ENCODE measurements around the gene EPB41L5.

Gene EPB41L5

GRCh38 chr2:120220756-120221155 is 207.9 kb downstream of the EPB41L5 start:
- POLR2A ChIA-PET, result interaction anchor here (0.6 kb wide), 1 partner anchor 32 kb away, joined by 3 read pairs; the partner anchor contains the start of gene RALB
- DNase-seq (ENCODE audit: extremely low spot score), result no peak

DNA sequence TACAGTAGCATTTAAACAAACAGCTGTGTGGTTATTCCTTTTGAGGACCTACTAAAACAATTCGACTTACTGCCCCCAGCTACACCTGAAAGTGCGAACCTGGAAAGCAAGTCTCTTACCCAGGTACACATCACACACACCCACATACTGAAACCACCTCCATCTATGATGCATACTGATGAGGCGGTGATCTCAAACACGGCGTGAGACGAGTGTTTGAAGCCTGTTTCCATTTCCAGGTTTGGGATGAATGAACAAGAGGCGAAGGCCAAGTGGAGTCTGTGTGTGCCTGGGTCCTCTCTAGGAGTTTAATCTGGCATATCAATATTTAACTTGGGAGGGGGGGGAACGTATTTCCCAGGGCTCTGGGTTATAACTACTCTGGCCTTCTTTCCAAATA is 208.7 kb downstream of the EPB41L5 start:
- no peak for DNase-seq (ENCODE audit: extremely low spot score)
- POLR2A ChIA-PET, result interaction anchor here (0.6 to 1.0 kb wide), 2 partner anchors 31 to 365 kb away, joined by 3 read pairs; partner anchors contain the start of gene RALB
- TF ChIP-seq ZNF384 (IDR thresholded peaks at IDR 0.05), result no peak
- no peak for TF ChIP-seq FOXM1 (IDR thresholded peaks at IDR 0.05; ENCODE audit: borderline replicate concordance)
- no peak for TF ChIP-seq ARNT (IDR thresholded peaks at IDR 0.05)
- no peak for TF ChIP-seq TARDBP (IDR thresholded peaks at IDR 0.05)
- no peak for TF ChIP-seq CTBP1 (IDR thresholded peaks at IDR 0.05; ENCODE audit: borderline replicate concordance)
- no peak for TF ChIP-seq L3MBTL2 (conservative IDR thresholded peaks at IDR 0.05)
- no peak for TF ChIP-seq SP1 (IDR thresholded peaks at IDR 0.05)
- no peak for TF ChIP-seq HDGF (IDR thresholded peaks at IDR 0.05; ENCODE audit: borderline replicate concordance)
- TF ChIP-seq ELF4 (IDR thresholded peaks at IDR 0.05), result no peak
- TF ChIP-seq FOXA1 (IDR thresholded peaks at IDR 0.05), result no peak
- no peak for TF ChIP-seq PKNOX1 (IDR thresholded peaks at IDR 0.05)
- no peak for TF ChIP-seq NFRKB (IDR thresholded peaks at IDR 0.05)
- no peak for TF ChIP-seq BHLHE40 (IDR thresholded peaks at IDR 0.05; ENCODE audit: borderline replicate concordance)
- no peak for TF ChIP-seq SUZ12 (IDR thresholded peaks at IDR 0.05)
- CTCF ChIA-PET, result no interaction called here

More at GRCh38 chr2:120220756-120221155, 207.9 kb downstream of the EPB41L5 start:
- TF ChIP-seq SUZ12 (IDR thresholded peaks at IDR 0.05) (no peak), TARDBP (IDR thresholded peaks at IDR 0.05) (no peak), ELF4 (IDR thresholded peaks at IDR 0.05) (no peak), L3MBTL2 (conservative IDR thresholded peaks at IDR 0.05) (no peak), SP1 (IDR thresholded peaks at IDR 0.05) (no peak), PKNOX1 (IDR thresholded peaks at IDR 0.05) (no peak), HDGF (IDR thresholded peaks at IDR 0.05; ENCODE audit: borderline replicate concordance) (no peak), FOXK2 (IDR thresholded peaks at IDR 0.05) (no peak), FOXM1 (IDR thresholded peaks at IDR 0.05; ENCODE audit: borderline replicate concordance) (no peak), CTBP1 (IDR thresholded peaks at IDR 0.05; ENCODE audit: borderline replicate concordance) (no peak), BHLHE40 (IDR thresholded peaks at IDR 0.05; ENCODE audit: borderline replicate concordance) (no peak), ARNT (IDR thresholded peaks at IDR 0.05) (no peak), NFRKB (IDR thresholded peaks at IDR 0.05) (no peak)
- CTCF ChIA-PET, result no interaction called here

- POLR2A ChIA-PET, result interaction anchor here (1.0 to 1.1 kb wide), 6 partner anchors 14 to 366 kb away, joined by 3 to 10 read pairs (median 6); partner anchors contain the start of gene RALB
- TF ChIP-seq SP1 (IDR thresholded peaks at IDR 0.05) (no peak), PKNOX1 (IDR thresholded peaks at IDR 0.05) (no peak), LEF1 (IDR thresholded peaks at IDR 0.05; ENCODE audit: borderline replicate concordance) (no peak), L3MBTL2 (conservative IDR thresholded peaks at IDR 0.05) (peak; percentile 58), CTBP1 (IDR thresholded peaks at IDR 0.05; ENCODE audit: borderline replicate concordance) (no peak), FOXM1 (IDR thresholded peaks at IDR 0.05; ENCODE audit: borderline replicate concordance) (no peak), TARDBP (IDR thresholded peaks at IDR 0.05) (no peak)
- no peak for DNase-seq (ENCODE audit: extremely low spot score)
- CTCF ChIA-PET, result no interaction called here
Measured at GRCh38 chr2:120222186-120223033, 209.5 kb downstream of the EPB41L5 start.

- ChIA-PET CTCF (no interaction called here), POLR2A (interaction anchor here (0.6 to 1.1 kb wide), 10 partner anchors 9 to 73 kb away, joined by 3 to 10 read pairs (median 4); partner anchors contain the start of gene RALB)
- TF ChIP-seq L3MBTL2 (conservative IDR thresholded peaks at IDR 0.05) (peak; percentile 79), NFRKB (IDR thresholded peaks at IDR 0.05) (no peak), ARNT (IDR thresholded peaks at IDR 0.05) (no peak), CTBP1 (IDR thresholded peaks at IDR 0.05; ENCODE audit: borderline replicate concordance) (0 out of 2 replicates have a peak, but pooled peaks have one; percentile 7), SP1 (IDR thresholded peaks at IDR 0.05) (peak; percentile 42; the same call in 1 of the 2 replicates), LEF1 (IDR thresholded peaks at IDR 0.05; ENCODE audit: borderline replicate concordance) (peak; percentile 33; the same call in 1 of the 2 replicates), BHLHE40 (IDR thresholded peaks at IDR 0.05; ENCODE audit: borderline replicate concordance) (no peak)
- peak; percentile 95 for DNase-seq (ENCODE audit: extremely low spot score)
Measured at GRCh38 chr2:120223034-120223912, 210.4 kb downstream of the EPB41L5 start, which contains the start of gene TMEM185B. Gene TMEM185B (minus strand): TSS chr2:120223400. CDS start chr2:120222976, 424 bp downstream.

GRCh38 chr2:120224256-120224655 is 211.4 kb downstream of the EPB41L5 start:
- TF ChIP-seq NFRKB (IDR thresholded peaks at IDR 0.05) (no peak), FOXM1 (IDR thresholded peaks at IDR 0.05; ENCODE audit: borderline replicate concordance) (no peak), PKNOX1 (IDR thresholded peaks at IDR 0.05) (no peak), ARNT (IDR thresholded peaks at IDR 0.05) (no peak), L3MBTL2 (conservative IDR thresholded peaks at IDR 0.05) (no peak), FOXA1 (IDR thresholded peaks at IDR 0.05) (no peak), BHLHE40 (IDR thresholded peaks at IDR 0.05; ENCODE audit: borderline replicate concordance) (no peak), TARDBP (IDR thresholded peaks at IDR 0.05) (no peak), LEF1 (IDR thresholded peaks at IDR 0.05; ENCODE audit: borderline replicate concordance) (no peak), ZNF384 (IDR thresholded peaks at IDR 0.05) (no peak), SUZ12 (IDR thresholded peaks at IDR 0.05) (no peak), FOXK2 (IDR thresholded peaks at IDR 0.05) (no peak), HDGF (IDR thresholded peaks at IDR 0.05; ENCODE audit: borderline replicate concordance) (no peak)
- POLR2A ChIA-PET, result interaction anchor here (0.9 kb wide), 1 partner anchor 72 kb away, joined by 4 read pairs; no protein-coding TSS in a partner anchor
- no peak for DNase-seq (ENCODE audit: extremely low spot score)
- CTCF ChIA-PET, result no interaction called here

All from HEK293T (cell line).